ENCODE data around the gene NCKAP1.

NCKAP1 gene

GRCh38 chr2:182912518-182912915 is 125.7 kb downstream of the NCKAP1 start:
- Histone ChIP-seq H3F3A (ENCODE audit: insufficient read depth, low read length) (no peaks in the 10 kb centered on the region), H4K20me1 (ENCODE audit: insufficient read depth, low read length) (no peaks in the 10 kb centered on the region), H3K4me2 (ENCODE audit: low read depth, low read length) (no peak overlapping the region), H3K9ac (ENCODE audit: low read length) (no peak overlapping the region), H3K27me3 (replicated peaks; ENCODE audit: insufficient read depth, low read length) (no peaks in the 10 kb centered on the region), H3K36me3 (replicated peaks; ENCODE audit: insufficient read depth, low read length) (no peaks in the 10 kb centered on the region), H3K9me3 (replicated peaks; ENCODE audit: insufficient read depth, low read length) (no peaks in the 10 kb centered on the region), H3K27ac (ENCODE audit: low read length) (no peak overlapping the region), H3K4me1 (ENCODE audit: low read length) (peaks cover 2% of the 10 kb centered on the region; the same call in 1 of the 2 replicates), H3K9me2 (replicated peaks; ENCODE audit: insufficient read depth, low read length) (no peaks in the 10 kb centered on the region), H3K79me2 (ENCODE audit: low read length) (no peaks in the 10 kb centered on the region), H3K4me3 (ENCODE audit: low read length) (no peak overlapping the region), H2AFZ (ENCODE audit: low read length) (no peak overlapping the region)
- no peak for TF ChIP-seq CTCF (IDR thresholded peaks at IDR 0.05; ENCODE audit: low read length)
- TF ChIP-seq EZH2 (optimal IDR thresholded peaks at IDR 0.05; ENCODE audit: low read depth, low read length), result no peak
- TF ChIP-seq EZH2phosphoT487 (IDR thresholded peaks at IDR 0.05; ENCODE audit: low read length), result no peak
- DNase-seq, result no peak

- no peak overlapping the region for H2AFZ ChIP-seq (ENCODE audit: low read length)
- no peak overlapping the region for H3K4me3 ChIP-seq (ENCODE audit: low read length)
- no peaks in the 10 kb centered on the region for H3K79me2 ChIP-seq (ENCODE audit: low read length)
- peaks cover 2% of the 10 kb centered on the region; the same call in 1 of the 2 replicates for H3K4me1 ChIP-seq (ENCODE audit: low read length)
- DNase-seq, result no peak
- no peak overlapping the region for H3K4me2 ChIP-seq (ENCODE audit: low read depth, low read length)
- H3K9me2 ChIP-seq (replicated peaks; ENCODE audit: insufficient read depth, low read length), result no peaks in the 10 kb centered on the region
- H3K27ac ChIP-seq (ENCODE audit: low read length), result no peak overlapping the region
- H4K20me1 ChIP-seq (ENCODE audit: insufficient read depth, low read length), result no peaks in the 10 kb centered on the region
- no peak overlapping the region for H3K9ac ChIP-seq (ENCODE audit: low read length)
- TF ChIP-seq EZH2phosphoT487 (IDR thresholded peaks at IDR 0.05; ENCODE audit: low read length), result no peak
- no peak for TF ChIP-seq EZH2 (optimal IDR thresholded peaks at IDR 0.05; ENCODE audit: low read depth, low read length)
- TF ChIP-seq CTCF (IDR thresholded peaks at IDR 0.05; ENCODE audit: low read length), result no peak
- H3K9me3 ChIP-seq (replicated peaks; ENCODE audit: insufficient read depth, low read length), result no peaks in the 10 kb centered on the region
- no peaks in the 10 kb centered on the region for H3K27me3 ChIP-seq (replicated peaks; ENCODE audit: insufficient read depth, low read length)
- no peaks in the 10 kb centered on the region for H3F3A ChIP-seq (ENCODE audit: insufficient read depth, low read length)
- H3K36me3 ChIP-seq (replicated peaks; ENCODE audit: insufficient read depth, low read length), result no peaks in the 10 kb centered on the region
These were observed 126.3 kb downstream of the NCKAP1 start for GRCh38 chr2:182911813-182912517.

- no peaks in the 10 kb centered on the region for H3K36me3 ChIP-seq (replicated peaks; ENCODE audit: insufficient read depth, low read length)
- H2AFZ ChIP-seq (ENCODE audit: low read length), result no peak overlapping the region
- H3F3A ChIP-seq (ENCODE audit: insufficient read depth, low read length), result no peaks in the 10 kb centered on the region
- H4K20me1 ChIP-seq (ENCODE audit: insufficient read depth, low read length), result no peaks in the 10 kb centered on the region
- no peak overlapping the region for H3K4me3 ChIP-seq (ENCODE audit: low read length)
- no peaks in the 10 kb centered on the region for H3K9me2 ChIP-seq (replicated peaks; ENCODE audit: insufficient read depth, low read length)
- H3K9me3 ChIP-seq (replicated peaks; ENCODE audit: insufficient read depth, low read length), result no peaks in the 10 kb centered on the region
- H3K4me1 ChIP-seq (ENCODE audit: low read length), result peaks cover 2% of the 10 kb centered on the region; the same call in 1 of the 2 replicates
- TF ChIP-seq EZH2phosphoT487 (IDR thresholded peaks at IDR 0.05; ENCODE audit: low read length), result no peak
- no peaks in the 10 kb centered on the region for H3K79me2 ChIP-seq (ENCODE audit: low read length)
- no peak for DNase-seq
- H3K9ac ChIP-seq (ENCODE audit: low read length), result no peak overlapping the region
- H3K4me2 ChIP-seq (ENCODE audit: low read depth, low read length), result no peak overlapping the region
- no peak overlapping the region for H3K27ac ChIP-seq (ENCODE audit: low read length)
- no peaks in the 10 kb centered on the region for H3K27me3 ChIP-seq (replicated peaks; ENCODE audit: insufficient read depth, low read length)
These were observed 127.3 kb downstream of the NCKAP1 start for GRCh38 chr2:182910965-182911364.

Data from MM.1S (cell line).